ENCODE data around the gene UBE2V1. TPM values are rescaled to one million over a fixed set of nuclear protein-coding genes. Genes with fewer than 3 reads are reported as not detected.

UBE2V1 gene
- total RNA-seq, result 100 to 1,000 TPM; 145 to 159 TPM

GRCh38 chr20:50112512-50113419 lies at the start of gene UBE2V1:
Gene UBE2V1 (minus strand): TSS chr20:50113150. CDS start chr20:50113128, 22 bp downstream.

GRCh38 chr20:50153500-50154377 lies 40.8 kb upstream of the UBE2V1 start, which contains the start of gene PEDS1:
Gene PEDS1 (minus strand): TSS chr20:50153723. CDS start chr20:50153637, 86 bp downstream.

Other genes starting within 250 kb of the UBE2V1 start
- gene SPATA2, start 197.6 kb downstream of the UBE2V1 start, total RNA-seq, result 1 to 10 TPM; 6.5 to 7.0 TPM
- gene RNF114, start 176.8 kb downstream of the UBE2V1 start, total RNA-seq, result 10 to 100 TPM; 64.1 to 66.3 TPM
- under 1 TPM in 1 of 2 experiments, not detected in 1; 0.22 TPM for gene SNAI1, start 130.2 kb downstream of the UBE2V1 start, total RNA-seq
- 10 to 100 TPM; 25.2 to 29.9 TPM for gene PEDS1, start 40.6 kb upstream of the UBE2V1 start, total RNA-seq
- 10 to 100 TPM; 23.2 to 23.6 TPM for gene CEBPB, start 77.7 kb upstream of the UBE2V1 start, total RNA-seq